ENCODE measurements around the gene CCDC88C.
A peak's percentile ranks its signal among the peaks of the same experiment; 100 is the strongest.

Gene CCDC88C

DNA sequence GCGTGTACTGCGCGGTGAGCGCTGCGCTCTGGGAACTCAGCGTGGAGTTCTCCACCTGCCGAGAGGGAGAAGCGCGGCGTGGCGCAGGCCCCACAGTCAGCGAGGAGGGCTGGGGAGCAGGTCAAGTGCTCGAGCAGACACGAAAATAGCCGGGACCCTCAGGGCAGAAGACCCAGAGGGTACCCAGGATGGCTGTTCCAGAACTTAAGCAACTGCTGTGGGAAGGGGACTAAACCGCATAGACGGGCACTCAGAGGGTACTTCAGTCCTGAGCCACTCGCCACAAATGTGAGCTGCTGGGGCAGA, 113.7 kb downstream of the CCDC88C start:
- no peak for DNase-seq

DNA sequence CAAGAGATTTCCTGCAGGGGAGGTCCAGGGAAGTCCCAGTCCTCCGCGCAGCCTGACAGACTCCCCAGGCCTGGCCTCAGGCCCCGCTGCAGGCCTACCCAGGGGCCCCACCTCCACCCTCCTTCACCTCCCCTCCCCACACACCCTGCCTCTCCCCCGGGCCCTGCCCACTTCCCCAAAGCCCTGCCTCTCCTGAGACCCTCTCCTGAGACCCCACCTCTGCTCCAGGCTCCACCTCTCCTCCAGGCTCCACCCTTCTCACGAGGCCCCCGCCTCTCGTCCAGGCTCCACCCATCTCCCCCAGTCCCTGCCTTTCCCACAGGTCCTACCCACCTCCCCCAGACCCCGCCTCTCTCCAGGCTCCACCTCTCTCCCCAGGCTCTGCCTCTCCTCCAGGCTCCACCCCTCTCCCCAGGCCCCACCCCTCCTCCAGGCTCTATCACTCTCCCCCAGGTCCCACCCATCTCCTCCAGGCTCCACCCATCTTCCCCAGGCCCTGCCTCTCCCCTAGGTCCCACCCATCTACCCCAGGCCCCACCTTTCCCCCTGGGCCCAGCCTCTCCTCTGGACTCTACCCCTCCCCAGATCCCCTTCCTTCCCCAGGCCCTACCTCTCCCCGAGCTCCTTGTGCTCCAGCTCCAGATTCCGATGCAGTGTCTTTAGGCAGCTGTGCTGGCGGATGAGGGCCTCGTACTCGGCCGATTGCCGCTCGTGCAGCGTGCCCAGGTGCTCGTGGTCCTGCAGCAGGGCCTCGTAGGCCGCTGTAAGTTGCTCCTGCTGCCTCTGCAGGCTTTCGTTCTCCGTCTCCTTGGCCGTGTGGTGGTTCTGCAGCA, 114.3 kb downstream of the CCDC88C start:
- DNase-seq: peak in 1 of 4 experiments; percentile 31

DNA sequence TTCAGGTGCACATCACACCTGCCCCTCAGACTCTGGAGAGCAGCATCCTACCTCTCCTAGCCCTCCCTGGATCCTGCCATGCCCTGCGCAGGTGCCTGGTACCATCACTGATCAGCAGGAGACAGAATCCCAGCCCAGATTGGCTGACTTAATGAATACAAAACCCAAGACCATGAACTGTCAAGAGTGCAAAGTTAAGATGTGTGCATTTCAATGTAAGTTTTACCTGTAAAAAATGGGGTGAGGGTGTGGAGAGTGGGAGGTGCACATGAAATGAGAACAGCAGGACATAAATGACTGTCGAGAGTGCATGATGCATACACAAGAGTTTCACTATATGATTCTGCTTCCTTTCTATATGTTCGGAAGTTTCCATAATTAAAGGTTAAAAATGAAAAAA, 115.2 kb downstream of the CCDC88C start:
- no peak for DNase-seq

DNA sequence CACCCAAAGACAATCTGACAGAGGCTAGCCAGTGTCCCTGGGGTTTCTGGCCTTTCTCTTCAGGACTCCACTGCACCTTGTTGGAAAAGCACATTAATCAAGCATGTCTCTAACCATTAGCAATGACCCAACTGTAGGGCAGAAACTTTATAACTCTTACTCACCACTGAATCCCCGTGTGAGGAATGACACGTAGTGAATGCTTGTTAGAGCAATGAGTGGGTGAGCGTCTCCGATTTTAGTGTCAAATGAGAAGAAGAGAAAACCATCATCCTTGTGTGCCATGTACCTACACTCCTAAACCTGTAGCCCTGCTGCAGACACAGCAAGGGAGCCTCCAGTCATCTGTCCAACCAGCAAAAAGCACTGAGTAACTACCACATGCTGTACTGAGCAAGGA, 116.7 kb downstream of the CCDC88C start:
- DNase-seq: no peak

DNA sequence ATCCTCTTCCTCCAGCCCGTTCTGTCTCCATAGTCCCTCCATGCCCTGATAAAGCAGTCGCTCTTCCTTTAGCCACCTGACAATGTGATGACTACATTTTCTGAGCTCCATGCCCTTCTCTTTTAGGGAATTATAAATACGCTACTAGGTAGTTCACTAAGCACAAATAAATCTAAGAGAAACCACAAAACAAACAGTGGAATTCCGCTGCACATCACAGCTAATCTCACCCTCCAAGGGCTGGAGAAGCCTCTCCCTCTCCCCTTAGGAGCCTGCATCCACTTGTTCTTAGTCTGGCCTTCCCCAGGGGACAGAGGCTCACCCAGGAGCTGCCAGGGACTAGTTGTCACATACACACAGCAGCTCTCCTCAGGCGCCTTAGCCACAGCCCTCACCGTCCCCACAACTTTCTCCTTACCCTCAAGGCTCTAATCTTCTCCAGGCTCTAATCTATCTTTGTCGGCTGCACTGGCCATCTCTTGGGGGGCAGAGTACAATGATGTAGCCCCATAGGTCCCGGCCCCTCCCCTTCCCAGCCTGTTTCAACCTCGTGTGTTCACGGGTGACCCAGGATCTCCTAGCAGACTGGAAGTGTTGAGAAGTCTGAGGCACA, 117.2 kb downstream of the CCDC88C start:
- DNase-seq: no peak

DNA sequence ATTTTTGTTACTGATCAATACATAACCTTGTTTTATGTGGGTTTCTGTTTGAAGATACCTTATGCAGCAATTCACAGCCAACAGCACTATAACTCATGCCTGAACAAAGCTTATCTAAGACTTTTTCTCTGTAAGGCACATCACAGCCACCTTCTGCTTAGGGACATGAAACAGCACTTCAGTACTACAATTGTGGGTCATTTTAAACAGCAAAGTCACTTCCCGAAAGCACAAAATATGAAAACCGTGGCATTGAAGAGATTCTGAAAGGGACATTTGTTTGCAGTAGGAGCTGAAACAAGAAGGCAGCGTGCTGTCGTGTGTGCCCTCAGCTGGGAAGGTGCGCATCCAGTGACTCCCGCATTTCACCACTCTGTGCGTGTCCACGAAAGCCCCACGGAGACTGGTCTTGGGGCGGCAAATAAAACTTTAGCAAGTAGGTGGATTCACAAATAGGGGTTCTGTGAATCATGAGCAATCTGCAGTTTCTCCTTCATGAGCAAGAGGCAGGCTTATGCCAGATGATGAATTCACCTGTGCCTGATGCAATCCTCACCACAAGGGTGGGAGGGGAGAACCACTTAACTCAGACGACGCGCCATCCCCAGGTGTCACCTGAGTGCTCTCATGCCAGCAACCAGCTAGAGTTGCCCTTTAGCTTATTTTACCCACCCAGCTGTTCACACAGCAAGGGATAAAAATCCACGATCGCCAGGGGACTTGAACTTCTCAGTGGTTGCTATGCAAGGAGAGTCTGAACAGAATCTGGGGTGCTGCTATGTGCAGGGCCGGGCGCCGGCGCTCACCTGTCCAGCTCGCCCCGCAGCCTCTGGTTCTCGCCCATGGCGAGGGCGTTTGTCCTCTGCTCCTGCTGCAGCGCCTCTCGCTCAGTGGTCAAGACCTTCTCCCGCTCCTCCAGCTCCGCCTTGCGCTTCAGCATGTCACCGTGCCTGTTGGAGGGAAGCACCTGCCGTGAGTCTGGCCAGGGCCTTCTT, 118.2 kb downstream of the CCDC88C start:
- no peak for DNase-seq

DNA sequence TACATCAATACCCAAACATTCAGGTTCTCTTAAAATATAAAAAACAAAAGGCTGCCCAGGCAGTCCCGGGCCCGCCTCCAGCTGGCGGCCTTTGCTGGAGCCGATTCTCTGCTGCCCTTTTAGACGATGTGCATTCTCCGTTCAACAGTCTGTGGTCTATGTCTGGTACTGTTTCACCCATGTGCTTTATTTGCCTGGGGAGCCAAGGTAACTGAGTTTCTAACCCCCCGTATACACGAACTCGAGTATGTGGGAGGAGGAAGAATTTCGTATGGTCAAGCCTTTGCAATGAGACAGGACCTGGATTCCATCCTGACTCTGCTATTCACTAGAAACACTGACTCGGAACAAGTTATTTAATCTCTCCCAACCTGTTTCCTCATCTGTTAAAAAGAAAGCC, 119.0 kb downstream of the CCDC88C start:
- DNase-seq: no peak

DNA sequence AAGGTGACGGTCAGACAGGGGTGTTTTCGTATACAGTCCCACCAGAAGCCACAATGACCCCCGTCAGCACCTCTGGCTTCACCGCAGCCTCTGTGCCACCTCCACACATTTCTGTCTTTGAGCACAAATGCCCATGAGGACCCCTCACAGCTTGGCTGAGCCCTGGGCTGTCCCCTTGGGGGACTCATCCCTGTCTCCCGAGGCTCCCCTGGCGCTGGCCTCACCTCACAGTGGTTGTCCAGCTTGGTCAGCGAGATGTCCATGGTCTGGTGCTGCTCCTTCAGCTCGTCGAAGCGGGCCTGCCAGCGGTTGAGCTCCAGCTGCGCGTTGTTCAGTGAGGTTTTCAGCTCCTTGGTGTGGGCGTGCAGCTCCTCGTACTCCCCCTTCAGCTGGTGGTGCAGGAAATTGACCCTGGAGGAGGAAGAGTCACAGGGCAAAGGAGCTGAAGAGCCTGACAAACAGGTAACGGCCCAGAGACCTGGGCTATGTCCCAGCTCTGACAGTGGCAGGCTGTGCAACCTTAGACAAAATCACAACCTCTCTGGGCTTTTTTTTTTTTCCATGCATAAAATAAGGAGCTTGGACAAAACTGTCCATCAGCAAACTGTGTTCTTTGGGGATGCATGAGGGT, 120.4 kb downstream of the CCDC88C start:
- no peak for DNase-seq

DNA sequence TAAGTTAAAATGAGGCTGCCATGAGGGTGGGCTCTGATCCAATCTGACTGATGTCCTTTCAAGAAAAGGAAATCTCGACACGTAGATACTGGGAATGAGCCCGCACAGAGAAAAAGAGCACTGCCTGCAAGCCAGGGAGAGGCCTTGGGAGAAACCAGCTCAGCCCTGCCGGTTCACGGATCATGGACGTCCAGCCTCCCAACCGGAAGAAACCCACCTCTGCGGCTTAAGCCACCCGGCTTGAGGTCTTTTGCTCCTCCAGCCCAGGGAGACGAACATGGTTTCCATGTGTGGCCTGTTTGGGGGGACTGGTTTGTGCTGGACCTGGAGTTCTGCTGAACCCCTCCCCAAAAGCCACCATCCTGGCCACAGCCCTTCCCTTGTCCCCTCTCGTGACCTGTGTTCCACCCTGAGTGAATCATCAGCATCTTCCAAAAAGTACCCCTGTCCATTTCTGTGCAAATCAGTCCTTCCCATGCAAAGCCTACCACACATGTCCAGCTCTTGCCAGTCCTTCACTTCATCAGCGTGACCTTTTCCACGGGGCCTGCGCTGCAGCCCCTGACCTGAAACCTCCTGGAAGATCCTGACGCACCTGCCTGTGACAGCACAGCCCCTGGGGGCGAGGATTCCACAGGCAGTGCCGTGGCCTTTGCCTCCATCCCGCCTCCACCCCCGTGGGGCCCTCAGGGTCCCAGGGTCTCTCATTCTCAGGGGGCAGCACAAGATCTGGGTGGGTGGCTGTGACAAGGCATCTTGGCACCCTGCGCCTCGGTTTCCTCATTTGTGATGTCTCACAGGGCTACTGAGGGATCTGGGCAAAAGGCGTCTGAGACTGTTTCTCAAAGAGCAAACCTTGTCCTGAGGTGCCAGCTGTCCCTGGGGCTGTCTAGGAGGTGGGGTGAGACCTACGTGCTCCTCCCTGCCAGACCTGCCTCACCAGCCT, 121.5 kb downstream of the CCDC88C start:
- DNase-seq: no peak

DNA sequence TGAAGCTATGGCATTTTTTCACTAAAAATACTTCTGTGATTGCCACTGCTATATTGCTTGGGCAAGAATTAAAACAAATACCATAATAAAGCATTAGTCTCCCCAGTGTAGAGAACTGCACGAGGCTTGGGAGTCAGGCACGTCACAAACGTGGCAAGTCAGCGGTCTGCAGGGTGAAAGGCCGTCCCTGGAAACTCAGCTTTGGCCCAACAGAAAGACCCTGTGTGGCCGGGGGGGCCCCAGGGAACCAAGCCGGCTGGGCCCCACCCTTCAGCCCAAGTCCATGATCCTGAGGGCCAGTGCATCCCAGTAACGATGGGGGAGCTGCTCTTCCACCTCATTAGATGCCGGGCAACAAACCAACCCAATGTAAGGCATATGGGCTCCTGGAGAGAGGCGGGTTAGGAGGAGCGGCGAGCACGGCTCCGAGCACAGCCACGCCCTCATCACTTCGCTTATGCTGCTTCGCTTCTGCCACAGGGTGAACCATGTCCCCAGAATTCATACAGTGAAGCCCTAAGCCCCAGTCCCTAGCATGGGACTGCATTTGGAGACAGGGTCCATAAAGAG, 122.3 kb downstream of the CCDC88C start:
- DNase-seq: no peak

DNA sequence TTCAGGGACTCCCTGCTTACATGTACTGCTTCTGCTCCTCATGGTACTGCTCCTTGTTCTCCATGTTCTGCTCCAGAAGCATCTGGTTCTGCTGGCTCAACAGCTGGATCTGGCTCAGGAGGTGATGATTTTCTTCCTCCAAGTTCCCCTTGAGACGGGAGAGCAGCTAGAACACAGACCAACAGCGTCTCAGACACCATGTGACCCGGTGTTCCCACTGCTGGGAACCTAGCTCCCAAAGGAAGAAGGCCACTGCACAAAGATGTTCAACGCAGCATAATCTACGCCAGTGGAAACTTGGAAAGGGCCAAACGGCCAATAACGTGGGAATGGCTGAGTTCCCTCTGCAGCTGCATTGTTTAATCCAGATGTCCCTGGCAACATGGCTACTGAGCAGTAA, 123.5 kb downstream of the CCDC88C start:
- DNase-seq: no peak

DNA sequence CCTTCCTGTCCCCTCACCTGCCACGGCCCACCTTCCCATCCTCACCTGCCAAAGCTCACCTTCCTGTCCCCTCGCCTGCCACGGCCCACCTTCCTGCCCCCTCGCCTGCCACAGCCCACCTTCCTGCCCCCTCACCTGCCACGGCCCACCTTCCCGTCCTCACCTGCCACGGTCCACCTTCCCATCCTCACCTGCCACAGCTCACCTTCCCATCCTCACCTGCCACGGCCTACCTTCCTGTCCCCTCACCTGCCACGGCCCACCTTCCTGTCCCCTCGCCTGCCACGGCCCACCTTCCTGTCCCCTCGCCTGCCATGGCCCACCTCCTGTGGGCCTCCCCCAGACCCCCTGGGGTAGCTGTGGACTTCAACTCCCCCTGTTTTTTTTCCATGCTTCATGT, 124.3 kb downstream of the CCDC88C start:
- no peak for DNase-seq

DNA sequence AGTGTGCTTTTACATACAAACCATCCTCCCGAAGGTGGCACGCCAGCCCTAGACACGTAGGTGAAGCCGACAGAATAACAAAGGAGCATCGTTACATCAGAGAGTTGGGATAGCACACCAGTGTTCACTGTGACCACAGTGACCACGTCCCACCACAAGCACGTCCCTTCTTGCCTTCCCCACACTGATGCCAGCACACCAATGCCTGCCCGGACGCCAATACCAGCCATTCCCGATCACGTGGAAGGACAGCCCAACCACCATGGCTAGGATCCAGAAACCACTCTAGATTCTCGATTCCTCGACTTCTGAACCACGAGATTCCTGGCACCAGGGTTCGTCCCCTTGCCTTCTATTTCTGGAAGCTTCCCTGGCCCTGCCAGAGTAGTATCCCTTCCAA, 125.1 kb downstream of the CCDC88C start:
- no peak for DNase-seq

DNA sequence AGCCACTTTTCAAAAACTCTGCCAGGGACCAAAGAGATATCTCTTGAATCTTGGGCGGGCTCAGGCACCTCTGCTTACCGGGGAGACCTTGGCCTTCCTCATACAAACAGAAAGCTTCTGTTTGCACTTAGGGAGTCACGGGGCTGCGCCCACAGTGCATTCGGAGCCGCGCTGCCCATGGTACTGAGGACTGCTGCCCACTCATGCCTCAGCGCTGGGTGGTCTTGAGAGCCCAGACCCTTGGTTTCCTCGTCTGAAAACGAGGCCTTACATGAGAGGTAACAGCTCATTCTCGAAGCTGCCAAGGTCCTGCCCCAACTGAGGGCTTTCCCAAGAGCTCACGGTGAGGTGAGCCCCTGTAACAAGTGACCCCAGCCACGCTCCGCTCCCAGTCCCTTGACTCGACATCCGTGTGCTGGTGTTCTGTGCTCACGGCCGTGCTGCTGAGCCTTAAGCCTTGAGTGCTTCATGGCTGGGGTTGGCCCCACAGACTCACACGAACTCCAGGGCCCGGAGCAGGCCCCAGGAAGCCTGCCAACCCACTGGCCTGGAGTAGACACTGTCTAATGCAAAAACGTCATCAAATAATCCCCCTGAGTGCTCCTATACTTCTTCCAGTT, 125.7 kb downstream of the CCDC88C start:
- no peak for DNase-seq

DNA sequence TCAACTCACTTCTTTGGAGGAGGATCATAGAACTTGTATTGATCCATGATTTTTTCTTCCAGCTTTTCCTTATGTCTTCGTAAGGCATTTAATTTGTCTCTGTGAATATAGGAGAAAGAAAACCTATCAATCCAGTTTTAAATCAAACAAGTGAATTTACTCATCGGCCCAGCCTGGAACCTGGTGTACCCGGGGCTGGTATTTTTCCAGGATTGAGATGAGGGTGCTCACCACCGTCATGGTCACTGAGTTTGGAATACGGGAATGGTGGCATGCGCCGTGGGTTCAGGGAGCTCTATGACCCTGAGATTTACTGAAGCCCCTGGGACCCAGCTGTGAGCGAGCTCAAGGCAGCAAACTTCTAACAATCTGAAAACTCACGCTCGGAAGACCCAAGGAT, 126.6 kb downstream of the CCDC88C start:
- no peak for DNase-seq

DNA sequence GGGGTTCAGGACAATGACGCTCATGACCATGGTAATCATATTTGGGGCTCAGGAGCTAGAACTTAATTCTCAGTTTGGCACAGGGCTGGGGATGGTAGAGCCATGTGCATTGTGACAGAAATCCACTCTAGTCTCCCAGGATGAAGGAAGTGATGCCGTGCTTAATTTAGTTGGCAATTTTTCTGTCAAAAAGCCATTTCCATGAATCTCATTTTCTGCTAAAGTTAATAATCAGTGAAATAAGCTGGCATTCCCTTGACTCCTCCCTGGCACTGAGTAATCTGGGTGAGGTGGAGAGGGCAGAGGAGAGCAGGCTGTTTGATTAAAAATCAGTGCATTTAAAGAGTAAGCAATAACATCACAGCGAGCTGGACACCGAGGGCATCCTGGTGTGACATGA, 128.2 kb downstream of the CCDC88C start:
- no peak for DNase-seq

DNA sequence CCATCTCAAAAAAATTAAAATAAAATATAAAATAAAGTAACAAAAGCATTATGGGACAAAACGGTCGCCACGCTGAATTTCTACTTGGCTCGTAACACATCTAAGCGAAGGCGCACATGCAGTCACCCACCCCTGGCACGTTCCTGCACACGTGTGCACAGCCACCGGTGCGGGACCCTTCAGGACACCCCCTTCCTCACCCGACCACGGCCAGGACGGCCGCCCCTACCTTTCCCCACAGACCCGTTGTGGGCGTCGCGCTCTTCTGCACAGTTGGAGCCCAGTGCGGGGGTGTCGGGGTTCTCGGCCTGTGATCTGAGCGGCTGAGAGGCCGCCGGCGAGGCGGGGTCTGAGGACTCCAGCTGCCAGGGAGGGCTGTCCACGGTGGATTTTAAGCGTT, 128.7 kb downstream of the CCDC88C start:
- no peak for DNase-seq

DNA sequence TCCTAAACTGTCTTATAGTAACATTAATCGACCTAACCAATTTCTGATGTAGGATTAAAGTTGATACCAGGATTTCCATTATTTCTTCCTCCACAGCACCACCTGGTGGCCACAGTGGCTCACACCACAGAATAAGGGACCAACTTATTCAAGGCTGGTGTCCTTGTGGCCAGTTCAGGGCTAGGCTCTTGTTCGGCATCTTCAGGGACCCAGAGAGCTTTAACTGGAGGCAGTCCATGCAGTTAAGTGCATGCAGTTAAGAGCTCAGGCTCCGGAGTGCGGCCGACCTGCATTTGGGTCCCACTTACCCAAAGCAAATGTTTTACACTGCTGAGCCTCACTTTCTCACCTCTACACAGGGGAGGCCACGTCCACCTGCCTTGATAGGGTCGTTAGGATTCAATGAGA, 131.1 kb downstream of the CCDC88C start:
- peak; percentile 55 to 81 (median 69) for DNase-seq

DNA sequence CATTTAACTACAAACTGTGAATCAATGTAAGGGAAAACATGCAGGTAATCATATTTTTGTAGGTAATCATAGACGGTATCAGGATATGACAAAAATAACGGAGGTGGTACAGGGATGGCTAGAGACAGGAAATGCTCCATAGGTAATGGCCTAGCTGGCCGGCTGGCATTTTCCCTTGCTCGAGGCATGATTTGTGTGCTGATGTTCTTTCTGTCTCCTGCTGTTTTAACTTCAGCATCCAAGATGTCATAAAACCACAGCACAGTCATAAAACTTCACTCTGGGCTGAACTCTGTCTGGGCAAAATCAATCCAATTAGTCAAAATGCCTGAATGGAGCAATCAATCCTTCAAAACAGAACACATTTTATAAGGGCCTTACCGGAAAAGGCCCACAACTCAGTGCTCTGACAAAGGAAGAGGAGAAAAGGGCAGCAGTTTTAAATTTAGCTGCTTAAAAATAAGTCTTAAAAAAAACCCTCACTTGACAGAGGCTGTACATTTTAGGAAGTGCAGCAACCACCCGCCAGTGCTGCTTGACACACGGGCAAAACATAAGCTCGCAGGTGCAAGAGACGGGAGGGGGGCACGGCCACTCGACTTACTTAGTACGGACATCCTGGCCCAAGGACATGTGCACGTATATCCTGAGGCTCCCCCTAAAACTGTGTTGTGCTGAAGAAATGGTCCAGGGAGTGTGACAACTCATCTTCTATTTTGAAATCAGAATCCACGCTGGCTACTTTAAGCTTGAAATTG, 132.7 kb downstream of the CCDC88C start:
- DNase-seq: no peak

DNA sequence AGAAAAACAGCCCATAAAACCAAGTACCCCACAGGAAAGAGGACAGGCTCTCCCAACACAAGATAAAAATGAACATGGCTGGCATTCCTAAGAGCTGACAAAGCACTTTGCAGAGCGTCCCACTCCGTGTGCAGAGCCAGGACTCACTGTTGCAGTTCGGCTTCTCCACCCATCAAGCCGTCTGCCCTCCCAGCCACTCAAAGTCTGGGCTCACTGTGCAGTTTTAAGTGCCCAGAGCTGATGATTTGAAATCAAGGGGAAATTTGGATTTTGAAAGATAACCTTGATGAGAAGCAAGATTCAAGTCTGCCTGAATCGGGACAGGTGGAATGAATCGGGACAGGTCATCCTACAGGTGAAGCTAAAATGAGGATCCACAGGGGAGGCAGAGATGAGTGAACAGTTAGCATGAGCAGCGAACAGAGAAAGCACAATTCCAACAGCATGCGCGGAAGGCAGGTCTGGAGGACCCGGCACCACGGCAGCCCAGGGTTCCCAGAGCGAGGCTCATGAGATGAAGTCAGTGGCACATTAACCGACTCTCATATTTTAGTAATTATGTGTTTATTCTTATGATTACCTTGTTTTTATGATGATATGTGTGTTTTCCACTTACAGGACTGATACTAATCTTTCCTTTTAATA, 133.4 kb downstream of the CCDC88C start:
- no peak for DNase-seq

Data from activated CD4-positive, CD25-positive, alpha-beta regulatory T cell (primary cell).